ENCODE results near the gene KIRREL3.

KIRREL3 gene

DNA sequence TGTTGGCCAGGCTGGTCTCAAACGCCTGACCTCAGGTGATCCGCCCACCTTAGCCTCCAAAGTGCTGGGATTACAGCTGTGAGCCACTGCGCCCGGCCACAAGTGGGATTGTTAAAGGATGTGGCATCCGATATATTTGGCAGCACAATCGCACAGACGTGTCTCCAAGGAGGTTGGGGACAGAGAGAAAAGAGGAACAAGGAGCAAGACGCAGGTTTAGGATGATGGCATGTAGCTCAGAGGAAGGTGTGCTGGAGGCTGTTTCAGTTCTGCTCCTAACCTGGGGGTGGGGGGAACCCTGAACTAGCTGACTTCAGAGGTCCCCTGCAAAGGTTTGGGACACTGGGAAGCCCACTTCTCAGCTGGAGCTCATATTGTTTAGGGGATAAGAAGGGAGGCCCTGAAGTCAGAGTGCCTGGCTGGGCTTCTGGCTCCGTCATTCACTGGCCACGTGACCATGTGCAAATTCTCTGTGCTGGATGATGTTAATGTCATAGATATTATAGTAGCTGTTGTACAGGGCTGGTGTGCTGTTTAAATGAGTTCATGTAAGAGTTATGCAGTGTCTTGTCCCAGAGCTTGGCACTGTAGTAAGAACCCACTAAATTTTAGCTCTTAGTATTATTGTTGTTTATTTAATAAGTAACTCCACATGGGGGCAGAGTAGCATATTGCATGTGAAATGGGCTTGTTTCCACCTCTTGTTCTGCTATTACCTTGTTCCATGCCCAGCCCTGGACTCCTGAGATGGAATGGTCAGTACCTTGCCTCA, 515.4 kb downstream of the KIRREL3 start:
- DNase-seq (ENCODE audit: low spot score): no peak

- DNase-seq (ENCODE audit: low spot score): no peak
Measured at GRCh38 chr11:126484266-126484665, 516.3 kb downstream of the KIRREL3 start.

DNA sequence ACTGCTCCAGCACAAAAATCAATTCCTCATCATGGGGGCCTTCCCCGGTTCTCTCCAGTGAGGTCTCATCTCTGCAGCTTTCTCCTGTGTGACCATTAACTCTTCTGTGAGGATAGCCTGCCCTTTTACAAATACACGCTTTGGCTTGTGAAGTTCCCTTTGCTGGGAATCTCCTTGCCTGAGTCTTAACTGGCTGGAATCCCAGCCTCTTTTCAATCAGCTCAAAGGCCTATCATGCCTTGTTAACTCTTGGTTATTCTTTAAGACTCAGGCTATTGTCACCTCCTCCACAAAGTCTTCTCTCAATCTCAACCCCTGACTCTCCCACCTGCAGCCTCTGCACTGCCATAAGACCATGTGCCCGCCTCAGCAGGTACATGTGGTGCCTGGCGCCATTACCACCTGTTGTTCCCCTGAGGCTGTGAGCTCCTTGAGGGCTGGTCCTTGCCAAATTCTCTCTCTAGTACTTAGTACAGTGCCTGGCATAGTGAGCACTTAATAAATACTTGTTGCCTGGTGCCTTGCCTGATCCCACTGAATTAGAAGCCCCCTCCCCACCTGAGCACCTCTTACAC, 516.9 kb downstream of the KIRREL3 start:
- DNase-seq (ENCODE audit: low spot score): no peak

DNA sequence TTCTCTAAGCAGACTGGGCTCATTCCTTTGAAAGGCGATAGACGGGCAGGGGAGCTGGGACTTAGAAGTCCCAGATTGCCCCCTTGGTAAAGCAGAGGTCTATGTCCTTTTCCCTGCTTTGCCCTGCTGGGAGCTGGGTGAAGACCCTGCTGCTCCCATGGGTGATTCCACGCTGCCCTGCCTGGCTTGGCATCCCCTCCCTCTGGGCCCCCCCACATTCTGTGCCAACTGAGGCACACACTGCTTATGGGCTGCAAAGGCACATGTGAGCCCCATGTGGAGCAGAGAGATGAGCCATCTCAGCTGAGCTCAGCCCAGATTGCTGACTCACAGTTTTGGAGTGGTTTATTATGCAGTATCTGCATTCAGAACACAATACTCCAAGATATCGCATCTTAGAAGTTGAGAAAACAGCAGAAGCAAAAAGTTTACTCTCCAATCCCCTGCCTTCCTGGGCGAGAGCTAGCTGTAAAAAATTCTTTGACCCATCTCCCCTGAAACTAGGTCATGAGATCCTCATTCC, 517.9 kb downstream of the KIRREL3 start:
- DNase-seq (ENCODE audit: low spot score): no peak

DNA sequence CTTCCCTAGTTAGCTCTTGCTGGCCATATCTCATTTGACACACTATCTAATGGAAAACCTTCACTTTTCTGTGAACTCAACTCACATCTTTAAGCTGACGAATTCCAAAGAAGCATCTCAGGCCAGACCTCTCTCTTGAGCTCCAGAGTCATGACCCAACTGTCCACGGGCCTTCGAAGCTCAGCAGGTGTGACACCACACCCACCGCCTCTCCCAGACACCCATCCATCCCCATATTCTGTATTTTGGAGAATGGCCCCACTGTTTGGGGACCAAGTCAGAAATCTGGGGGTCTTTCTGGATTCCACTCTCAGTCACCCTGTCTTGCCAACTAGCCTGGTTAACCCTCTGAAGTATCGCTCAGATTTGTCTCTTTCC, 519.3 kb downstream of the KIRREL3 start:
- DNase-seq (ENCODE audit: low spot score): no peak

GRCh38 chr11:126480410-126481302, 519.9 kb downstream of the KIRREL3 start:
- peak; percentile 83 for DNase-seq (ENCODE audit: low spot score)

- no peak for DNase-seq (ENCODE audit: low spot score)
Measured at GRCh38 chr11:126480015-126480409, 520.6 kb downstream of the KIRREL3 start.

DNA sequence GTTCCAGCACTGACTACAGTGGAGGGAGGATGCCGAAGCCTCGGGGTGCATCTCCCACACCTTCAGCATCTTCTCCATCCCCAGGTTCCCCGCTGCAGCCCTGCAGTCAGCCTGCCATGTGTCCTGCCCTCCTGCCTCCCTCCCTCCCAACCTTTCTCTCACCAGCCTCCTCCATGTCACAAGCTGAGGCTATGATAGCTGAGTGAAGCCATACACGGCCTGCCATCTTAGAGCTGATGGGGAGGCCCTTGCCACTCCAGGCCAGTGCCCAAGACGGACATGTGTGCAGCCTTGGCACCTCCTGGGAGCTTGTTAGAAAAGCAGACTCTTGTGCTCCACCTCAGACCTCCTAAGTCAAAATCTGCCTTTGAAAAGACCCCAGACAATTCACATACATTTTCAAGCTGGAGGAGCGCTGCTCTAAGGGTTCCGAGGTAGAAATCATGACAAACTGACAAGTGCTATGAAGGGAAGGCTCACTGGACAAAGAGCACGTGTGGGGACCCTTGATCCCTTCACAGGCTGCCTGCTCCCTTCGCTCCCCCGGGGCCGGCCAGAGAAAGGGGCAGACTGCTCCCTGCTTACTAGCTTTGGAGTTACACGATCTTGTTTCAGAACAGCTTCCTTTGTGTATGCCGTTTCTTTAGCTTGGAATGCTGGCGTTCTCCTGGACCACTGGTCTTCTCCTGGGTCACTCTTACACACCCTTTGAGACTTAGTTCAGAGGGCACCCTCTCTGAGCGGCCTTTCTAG, 521.2 kb downstream of the KIRREL3 start:
- no peak for DNase-seq (ENCODE audit: low spot score)

DNA sequence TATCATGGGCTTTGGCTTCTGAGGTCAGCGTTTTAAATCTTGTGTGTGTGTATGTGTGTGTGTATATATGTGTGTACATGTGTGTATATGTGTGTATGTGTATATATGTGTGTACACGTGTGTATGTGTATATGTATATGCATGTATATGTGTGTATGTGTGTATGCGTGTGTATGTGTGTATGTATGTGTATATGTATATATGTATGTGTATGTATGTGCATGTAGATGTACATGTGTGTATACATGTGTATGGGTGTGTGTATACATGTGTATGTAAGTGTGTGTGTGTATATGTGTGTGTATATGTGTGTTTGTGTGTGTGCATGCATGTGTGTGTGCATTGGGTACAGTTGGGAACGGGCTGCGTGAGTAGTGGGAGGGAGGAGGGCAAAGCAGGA, 522.1 kb downstream of the KIRREL3 start:
- no peak for DNase-seq (ENCODE audit: low spot score)

DNA sequence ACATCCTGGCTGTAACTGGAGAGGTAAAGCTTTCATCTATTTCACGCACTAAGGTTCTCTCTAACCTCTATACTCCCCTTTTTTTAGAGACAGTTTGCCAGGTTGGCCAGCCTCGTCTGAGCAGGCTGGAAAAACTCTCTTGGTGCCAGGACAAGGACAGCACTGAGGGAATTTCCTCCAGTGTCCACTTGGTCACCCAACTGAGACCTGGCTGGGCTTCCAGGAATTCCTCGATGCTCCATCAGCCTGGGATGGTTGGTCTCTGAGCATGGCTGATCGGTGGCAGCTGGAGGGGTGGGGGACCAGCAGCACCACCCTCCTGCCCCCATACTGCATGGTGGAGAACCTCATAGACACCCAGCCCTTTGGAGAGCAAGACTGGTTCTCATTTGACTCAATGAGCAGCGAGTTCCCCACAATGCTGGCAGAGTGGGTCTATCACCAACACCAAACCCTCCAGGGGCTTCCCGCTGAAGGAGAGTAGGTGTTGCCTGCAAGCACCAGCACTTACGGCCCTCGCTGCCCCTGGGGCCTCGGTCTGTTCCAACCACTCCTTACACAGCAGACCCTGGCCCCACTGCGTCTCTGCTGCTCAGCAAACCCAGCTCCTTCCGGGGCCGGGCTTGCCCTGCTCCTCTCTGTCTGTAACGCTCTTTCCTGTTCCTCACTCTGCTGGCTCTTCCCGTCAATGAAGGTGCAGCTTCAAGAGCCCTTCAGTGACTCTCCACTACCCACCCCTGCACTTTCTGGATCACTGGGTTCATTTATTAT, 522.9 kb downstream of the KIRREL3 start:
- peak; percentile 55 for DNase-seq (ENCODE audit: low spot score)

- no peak for DNase-seq (ENCODE audit: low spot score)
Measured at GRCh38 chr11:126476977-126477376, 523.6 kb downstream of the KIRREL3 start.

DNA sequence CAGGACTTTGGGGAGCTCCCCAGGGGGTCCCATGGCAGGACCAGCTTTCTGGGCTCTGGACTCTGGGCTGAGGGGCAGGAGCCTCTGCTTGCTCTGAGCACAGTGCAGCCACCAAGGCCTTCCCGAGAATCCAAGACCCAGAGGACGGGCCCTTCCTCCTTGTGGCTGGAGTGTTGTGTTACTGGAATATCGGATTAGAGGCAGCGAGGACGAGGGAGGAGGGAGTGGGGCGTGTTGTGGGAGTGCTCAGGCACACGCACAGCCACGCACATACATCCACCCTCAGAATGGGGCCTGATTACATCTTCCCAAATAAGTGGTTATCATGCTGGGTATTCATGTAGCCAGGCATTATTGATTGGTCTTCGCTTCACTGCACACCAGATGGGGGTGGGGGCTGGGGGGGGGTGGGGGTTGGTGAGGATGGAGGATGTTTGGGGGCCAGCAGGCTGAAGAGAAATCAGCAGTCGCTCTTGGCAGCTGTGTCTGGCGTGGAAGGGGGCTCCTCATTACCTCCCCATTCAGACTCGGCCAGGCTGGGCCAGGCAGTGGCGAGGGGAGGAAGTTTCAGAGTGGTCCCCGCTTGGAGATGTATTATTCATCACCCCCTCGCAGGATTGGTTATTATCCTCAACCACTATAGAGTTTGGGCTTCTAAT, 524.2 kb downstream of the KIRREL3 start:
- DNase-seq (ENCODE audit: low spot score): no peak

DNA sequence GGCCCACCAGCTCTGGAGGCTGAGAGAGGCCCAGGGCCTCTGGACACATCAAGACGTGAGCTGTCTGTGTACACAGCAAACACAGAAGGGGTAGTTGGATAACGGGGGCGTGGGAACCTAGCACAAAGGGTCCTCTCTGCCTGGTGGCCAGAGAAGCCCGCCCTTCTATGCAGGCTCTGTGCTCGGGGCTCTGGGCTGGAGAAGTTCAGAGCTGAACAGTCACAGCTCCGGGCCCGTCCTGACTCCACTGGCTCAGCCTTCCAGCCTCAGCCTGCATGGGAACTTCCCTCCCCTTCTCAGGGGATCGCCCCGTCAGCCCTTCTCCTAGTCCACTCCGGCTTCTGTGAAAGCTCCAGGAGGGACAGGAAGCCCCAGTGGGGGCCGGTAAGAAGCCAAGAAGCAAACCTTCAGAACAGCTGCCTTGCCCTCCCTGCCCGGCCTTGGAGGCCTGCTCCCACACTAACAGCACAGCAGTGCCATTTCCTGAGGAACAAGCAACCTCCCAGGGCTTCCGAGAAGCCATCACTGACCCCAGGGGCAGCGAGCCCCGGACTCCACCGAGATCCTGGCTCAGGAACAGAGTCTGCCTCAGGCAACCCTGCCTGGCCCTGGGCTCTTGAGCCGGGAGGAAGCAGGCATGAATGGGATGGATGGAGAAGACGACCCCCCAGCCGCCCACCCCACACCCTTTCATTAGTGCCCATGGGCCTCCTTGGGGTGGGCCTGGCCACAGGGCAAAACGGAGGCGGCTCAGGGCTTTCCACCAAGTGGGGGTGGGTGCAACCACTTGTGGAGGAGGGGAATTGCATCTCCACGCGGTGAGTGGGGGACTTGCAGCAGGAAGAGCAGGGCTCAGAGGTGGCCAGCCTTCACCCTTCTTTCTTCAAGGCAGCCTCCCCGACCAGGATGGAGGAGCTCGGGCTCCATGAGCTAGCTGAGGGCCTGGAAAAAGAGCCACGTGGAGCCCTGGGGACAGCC, 525.3 kb downstream of the KIRREL3 start:
- DNase-seq (ENCODE audit: low spot score): no peak

DNA sequence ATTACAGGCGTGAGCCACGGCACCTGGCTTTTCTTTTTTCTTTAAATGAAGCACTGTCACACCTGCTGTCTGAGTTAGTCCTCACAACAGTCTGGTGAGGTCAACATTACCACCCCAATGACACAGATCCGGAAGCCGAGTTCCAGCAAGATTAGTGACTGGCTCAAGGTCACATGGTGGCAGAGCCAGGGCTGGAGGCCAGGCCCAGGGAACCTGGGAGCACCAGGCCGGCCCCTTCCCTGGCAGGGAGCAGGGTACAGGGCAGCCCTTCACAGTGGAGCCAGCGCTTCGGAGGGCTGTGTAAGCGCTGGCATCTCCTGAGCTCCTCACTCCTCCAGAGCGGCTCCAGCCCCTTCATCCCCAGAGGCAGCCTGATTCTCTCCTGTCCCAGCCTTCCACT, 526.4 kb downstream of the KIRREL3 start:
- DNase-seq (ENCODE audit: low spot score): no peak

DNA sequence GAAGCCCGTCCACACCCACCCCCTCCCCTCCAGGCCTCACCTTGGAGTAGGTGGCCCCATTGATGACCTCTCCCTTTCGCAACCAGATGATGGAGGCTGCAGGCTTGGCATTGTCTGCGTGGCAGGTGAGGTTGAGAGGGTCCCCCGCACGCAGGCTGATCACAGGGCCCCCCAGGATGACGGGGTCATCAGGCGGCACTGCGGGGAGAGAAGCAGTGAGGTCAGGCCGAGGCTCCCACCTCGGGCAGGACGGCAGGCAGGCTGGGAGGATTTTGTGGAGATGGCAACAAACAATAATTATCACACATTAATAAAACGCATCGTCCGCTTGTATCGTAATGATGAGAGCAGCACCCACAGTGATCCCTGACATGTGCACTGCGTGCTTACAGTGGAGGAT, 527.3 kb downstream of the KIRREL3 start:
- DNase-seq (ENCODE audit: low spot score): no peak

- no peak for DNase-seq (ENCODE audit: low spot score)
Measured at GRCh38 chr11:126469311-126469710, 531.3 kb downstream of the KIRREL3 start.

DNA sequence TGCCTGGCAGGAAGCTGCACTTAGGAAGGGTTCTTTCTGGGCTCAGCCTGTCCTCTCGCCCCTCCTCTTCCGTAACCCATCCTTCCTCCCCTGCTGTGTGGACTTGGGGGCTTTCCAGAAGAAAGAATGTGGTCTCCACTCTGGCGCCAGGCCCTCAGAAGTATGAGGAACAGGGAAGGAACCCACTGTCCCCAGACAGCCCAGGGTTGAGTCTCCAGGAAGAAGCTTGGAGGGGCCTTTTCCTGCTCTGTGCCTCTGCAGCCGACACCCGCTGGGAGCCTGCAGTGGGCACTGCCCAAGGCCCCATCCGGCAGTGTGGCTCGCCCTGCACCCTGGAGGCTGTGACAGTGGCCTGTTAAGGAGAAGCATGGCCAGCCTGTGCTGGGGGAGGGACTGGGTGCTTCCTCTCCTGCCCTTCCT, 532.5 kb downstream of the KIRREL3 start:
- no peak for DNase-seq (ENCODE audit: low spot score)

DNA sequence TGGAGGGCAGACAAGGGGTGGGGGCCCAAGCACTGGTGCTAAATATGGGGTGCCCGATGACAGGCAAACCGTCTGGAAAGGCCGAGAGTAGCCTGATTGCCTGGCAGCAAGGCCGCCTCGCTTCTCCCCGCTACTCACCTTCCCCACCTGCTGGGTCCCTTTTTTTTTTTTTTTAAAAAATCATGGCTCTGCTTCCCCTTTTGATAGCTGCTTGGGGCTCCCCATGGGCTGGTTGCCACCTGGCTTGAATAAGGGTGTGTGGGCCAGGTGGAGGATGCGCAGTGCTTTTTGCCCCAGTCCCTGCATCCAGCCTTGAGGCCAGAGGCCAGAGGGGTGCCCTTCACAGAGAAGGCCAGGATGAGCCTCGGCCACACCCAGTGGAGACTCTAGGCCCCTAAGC, 533.1 kb downstream of the KIRREL3 start:
- DNase-seq (ENCODE audit: low spot score): no peak

DNA sequence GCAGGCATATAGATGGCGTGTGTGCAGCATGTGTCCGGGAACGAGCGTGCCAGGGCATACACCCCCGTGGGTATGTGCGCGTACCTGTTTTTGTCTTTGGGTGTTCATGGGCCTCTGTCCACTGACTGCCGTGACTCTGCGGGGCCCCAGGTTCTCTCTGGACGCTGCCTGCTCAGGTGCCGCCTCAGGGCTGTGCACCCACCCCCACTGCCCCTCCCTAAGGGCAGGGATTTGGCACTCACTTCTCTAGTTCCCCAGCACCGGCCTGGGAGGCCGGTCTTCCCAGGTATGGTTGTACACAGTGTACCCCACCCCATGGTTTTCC, 533.6 kb downstream of the KIRREL3 start:
- DNase-seq (ENCODE audit: low spot score): no peak

All from kidney tubule cell (primary cell).